HCT116 (cell line): Measurements from ENCODE around the gene ANKRD13D. TPM values are rescaled to one million over a fixed set of nuclear protein-coding genes. Genes with fewer than 3 reads are reported as not detected.
A peak's percentile ranks its signal among the peaks of the same experiment; 100 is the strongest.

Experiments
- ATAC-seq: fragments of 200-7000 bp; cut with Tn5 transposase; 2 replicates; pipeline ENCODE4 v1.9.1; 2020; ENCODE audit warnings: mild to moderate bottlenecking, moderate library complexity
- BruUV-seq: library from RNA; stranded (reverse); fragments of 400-500 nt; replicated peaks from 2 replicates; lab custom pipeline; 2021; lab: Mats Ljungman, UMichigan
- CTCF ChIA-PET: fragments of 300-600 bp; sonication (Branson Sonifier 250); formaldehyde crosslinking; loops from one replicate; lab custom pipeline; 2021; ENCODE audit warnings: antibody characterized with exemption; lab: Charles Lee
- POLR2A ChIA-PET: fragments of 300-600, 350-600 bp; sonication (Branson Sonifier 250); formaldehyde crosslinking; loops from one replicate; lab custom pipeline; 2021; ENCODE audit warnings: antibody characterized with exemption; lab: Charles Lee
- RAD21 ChIA-PET, 2 experiments: fragments of 300-600 bp; sonication (Branson Sonifier 250); formaldehyde crosslinking; loops; one replicate each; lab custom pipeline; 2023; ENCODE audit warnings: low total read pairs in 2 of 2; ENCODE audit not compliant: uncharacterized antibody in 2 of 2, unreplicated experiment in 2 of 2, low non-redundant PET in 1 of 2; lab: Charles Lee
- DNase-seq: peaks from one replicate; pipeline ENCODE4 v3.0.0-alpha.2; 2010; ENCODE audit warnings: low read depth, low spot score
- H2AFZ ChIP-seq: fragments of 200-600 bp; shearing (Covaris generic), sonication (generic); 2 replicates; pipeline ENCODE4 v1.6.1; 2017; ENCODE audit warnings: low read depth, mixed run types, mixed read lengths, antibody characterized with exemption, low read length; ENCODE audit not compliant: poor library complexity, severe bottlenecking
- H3K27ac ChIP-seq: 2 replicates; pipeline ENCODE4 v1.5.1; 2012; ENCODE audit warnings: low read depth, low read length
- H3K27me3 ChIP-seq: fragments of 200-600 bp; sonication (generic); 2 replicates; pipeline ENCODE4 v1.6.1; 2016; ENCODE audit warnings: mixed run types, low read length, mixed read lengths; ENCODE audit not compliant: insufficient read depth
- H3K36me3 ChIP-seq, 2 experiments: fragments of 200-500 bp in 1 of 2; fragments of 200-600 bp in 1 of 2; sonication (Bioruptor generic) in 1 of 2; sonication (generic) in 1 of 2; 2 replicates each; pipeline versions ENCODE4 v1.5.1 to v1.6.1; 2014 to 2016; ENCODE audit warnings: low read length in 2 of 2, inconsistent platforms in 1 of 2, mixed read lengths in 1 of 2, mixed run types in 1 of 2; ENCODE audit not compliant: insufficient read depth in 2 of 2, control insufficient read depth in 1 of 2
- H3K4me1 ChIP-seq, 2 experiments: fragments of 200-600 bp in 1 of 2; sonication (generic) in 1 of 2; 2 replicates each; pipeline versions ENCODE4 v1.5.1 to v1.6.1; 2012 to 2017; ENCODE audit warnings: low read length in 2 of 2, inconsistent platforms in 1 of 2, mild to moderate bottlenecking in 1 of 2, mixed read lengths in 1 of 2, mixed run types in 1 of 2, moderate library complexity in 1 of 2; ENCODE audit not compliant: insufficient read depth in 2 of 2, control insufficient read depth in 1 of 2
- H3K4me2 ChIP-seq: fragments of 200-600 bp; sonication (generic); 2 replicates; pipeline ENCODE4 v1.6.1; 2017; ENCODE audit warnings: mixed run types, low read length, mixed read lengths
- H3K4me3 ChIP-seq, 2 experiments: fragments of 200-600 bp in 1 of 2; sonication (generic) in 1 of 2; replicated peaks in 1 of 2; 2 replicates each; pipeline ENCODE4 v1.5.1; 2011 to 2016; ENCODE audit warnings: low read length in 2 of 2, control low read depth in 1 of 2, low read depth in 1 of 2, mild to moderate bottlenecking in 1 of 2, mixed read lengths in 1 of 2, mixed run types in 1 of 2
- H3K79me2 ChIP-seq: fragments of 200-600 bp; sonication (generic); 2 replicates; pipeline ENCODE4 v1.6.1; 2017; ENCODE audit warnings: mild to moderate bottlenecking, mixed run types, low read length, moderate library complexity, mixed read lengths; ENCODE audit not compliant: insufficient read depth
- H3K9ac ChIP-seq: fragments of 200-600 bp; sonication (generic); 2 replicates; pipeline ENCODE4 v1.6.1; 2016; ENCODE audit warnings: low read length, mixed read lengths
- H3K9me2 ChIP-seq: fragments of 200-600 bp; sonication (generic), shearing (Covaris generic); 2 replicates; pipeline ENCODE4 v1.6.1; 2017; ENCODE audit warnings: mixed run types, mild to moderate bottlenecking, moderate library complexity; ENCODE audit not compliant: insufficient read depth
- H3K9me3 ChIP-seq, 2 experiments: fragments of 200-500 bp in 1 of 2; fragments of 200-600 bp in 1 of 2; sonication (Bioruptor generic) in 1 of 2; sonication (generic) in 1 of 2; 2 replicates each; pipeline ENCODE4 v1.6.1; 2014 to 2017; ENCODE audit warnings: low read length in 2 of 2, mixed read lengths in 2 of 2, inconsistent platforms in 1 of 2, low read depth in 1 of 2, mild to moderate bottlenecking in 1 of 2, mixed run types in 1 of 2, moderate library complexity in 1 of 2; ENCODE audit not compliant: control insufficient read depth in 1 of 2, insufficient read depth in 1 of 2
- H4K20me1 ChIP-seq: fragments of 200-600 bp; sonication (generic), shearing (Covaris generic); 2 replicates; pipeline ENCODE4 v1.6.1; 2017; ENCODE audit warnings: mixed run types, mild to moderate bottlenecking, moderate library complexity; ENCODE audit not compliant: insufficient read depth
- FOSL1 ChIP-seq: IDR thresholded peaks from 2 replicates; pipeline ENCODE4 v1.6.1; 2012; ENCODE audit warnings: low read depth
- POLR2A ChIP-seq: IDR thresholded peaks from 2 replicates; pipeline ENCODE4 v1.7.0; 2011; ENCODE audit warnings: borderline replicate concordance; ENCODE audit not compliant: insufficient read depth, insufficient read length; ENCODE audit errors: extremely low read depth
- SIN3A ChIP-seq: IDR thresholded peaks from 2 replicates; pipeline ENCODE4 v1.6.1; 2012; ENCODE audit warnings: low read depth
- SP1 ChIP-seq: IDR thresholded peaks from 2 replicates; pipeline ENCODE4 v1.6.1; 2012; ENCODE audit warnings: low read depth
- TCF7L2 ChIP-seq: IDR thresholded peaks from 2 replicates; pipeline ENCODE4 v1.7.0; 2011; ENCODE audit warnings: borderline replicate concordance, inconsistent platforms; ENCODE audit not compliant: insufficient read depth, insufficient read length; ENCODE audit errors: extremely low read depth
- YY1 ChIP-seq: IDR thresholded peaks from 2 replicates; pipeline ENCODE4 v1.6.1; 2011; ENCODE audit warnings: low read length, low read depth, moderate library complexity, mild to moderate bottlenecking; ENCODE audit not compliant: insufficient replicate concordance; ENCODE audit errors: extremely low read depth
- intact Hi-C: fragments of 100-400 bp; cut with micrococcal nuclease; formaldehyde crosslinking; loops from 2 replicates; pipeline ENCODE4 v1.10.0; 2022
- total RNA-seq: library from RNA; stranded (reverse); gene quantifications from one replicate; pipeline ENCODE4 v1.2.1, GENCODE V29; 2021; ENCODE audit not compliant: unreplicated experiment
- TF ChIP-seq, protein P1 (sequence below): IDR thresholded peaks from 2 replicates; pipeline ENCODE4 v1.6.1; 2012; ENCODE audit warnings: low read depth
- TF ChIP-seq, protein P2 (sequence below): IDR thresholded peaks from 2 replicates; pipeline ENCODE4 v1.6.1; 2012
- TF ChIP-seq, protein P3 (sequence below), 3 experiments: fragments of 200-600 bp in 1 of 3; sonication (generic) in 1 of 3; IDR thresholded peaks in 2 of 3; conservative IDR thresholded peaks in 1 of 3; 2 replicates each; pipeline ENCODE4 v1.5.1; 2012 to 2017; ENCODE audit warnings: low read depth in 2 of 3, low read length in 2 of 3, antibody characterized with exemption in 1 of 3, borderline replicate concordance in 1 of 3, control low read depth in 1 of 3, mild to moderate bottlenecking in 1 of 3, mixed read lengths in 1 of 3, mixed run types in 1 of 3, moderate library complexity in 1 of 3; ENCODE audit not compliant: insufficient read depth in 1 of 3

The ANKRD13D gene
- total RNA-seq, 1 experiment from 2014 or later, result 61.1 TPM

DNA sequence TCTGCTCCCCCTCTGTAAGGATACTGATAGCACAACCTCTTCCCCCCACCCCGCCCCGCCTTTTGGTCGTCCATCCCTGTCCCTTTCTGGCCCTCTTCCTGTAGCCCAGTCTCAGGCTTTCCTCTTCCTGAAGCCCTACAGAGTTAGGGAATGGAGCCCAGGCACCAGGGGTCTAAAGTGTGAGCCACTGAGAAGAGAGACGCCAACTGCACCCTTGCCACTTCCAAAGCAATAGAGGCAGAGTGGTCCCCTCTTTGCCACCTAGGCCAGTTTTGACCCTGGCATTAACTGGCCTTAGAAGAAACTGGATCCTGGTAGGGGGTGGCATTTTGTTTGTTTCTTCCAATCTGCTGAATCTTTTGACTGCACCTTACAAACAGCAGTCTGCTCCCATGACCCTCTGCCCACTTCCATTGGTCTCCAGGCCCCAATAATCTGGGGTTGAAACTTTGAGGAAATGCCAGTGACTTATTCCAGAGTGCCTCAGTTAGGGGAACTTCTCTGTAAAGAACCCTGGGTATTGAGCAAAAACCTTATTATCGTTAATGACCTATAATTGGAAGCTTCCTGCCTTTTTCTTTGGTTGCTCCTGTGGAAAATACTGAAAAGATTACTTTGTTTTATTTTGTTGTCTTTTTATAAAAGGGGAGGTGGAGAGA, 32.5 kb upstream of the ANKRD13D start (continued):
- TF ChIP-seq, protein P1, sequence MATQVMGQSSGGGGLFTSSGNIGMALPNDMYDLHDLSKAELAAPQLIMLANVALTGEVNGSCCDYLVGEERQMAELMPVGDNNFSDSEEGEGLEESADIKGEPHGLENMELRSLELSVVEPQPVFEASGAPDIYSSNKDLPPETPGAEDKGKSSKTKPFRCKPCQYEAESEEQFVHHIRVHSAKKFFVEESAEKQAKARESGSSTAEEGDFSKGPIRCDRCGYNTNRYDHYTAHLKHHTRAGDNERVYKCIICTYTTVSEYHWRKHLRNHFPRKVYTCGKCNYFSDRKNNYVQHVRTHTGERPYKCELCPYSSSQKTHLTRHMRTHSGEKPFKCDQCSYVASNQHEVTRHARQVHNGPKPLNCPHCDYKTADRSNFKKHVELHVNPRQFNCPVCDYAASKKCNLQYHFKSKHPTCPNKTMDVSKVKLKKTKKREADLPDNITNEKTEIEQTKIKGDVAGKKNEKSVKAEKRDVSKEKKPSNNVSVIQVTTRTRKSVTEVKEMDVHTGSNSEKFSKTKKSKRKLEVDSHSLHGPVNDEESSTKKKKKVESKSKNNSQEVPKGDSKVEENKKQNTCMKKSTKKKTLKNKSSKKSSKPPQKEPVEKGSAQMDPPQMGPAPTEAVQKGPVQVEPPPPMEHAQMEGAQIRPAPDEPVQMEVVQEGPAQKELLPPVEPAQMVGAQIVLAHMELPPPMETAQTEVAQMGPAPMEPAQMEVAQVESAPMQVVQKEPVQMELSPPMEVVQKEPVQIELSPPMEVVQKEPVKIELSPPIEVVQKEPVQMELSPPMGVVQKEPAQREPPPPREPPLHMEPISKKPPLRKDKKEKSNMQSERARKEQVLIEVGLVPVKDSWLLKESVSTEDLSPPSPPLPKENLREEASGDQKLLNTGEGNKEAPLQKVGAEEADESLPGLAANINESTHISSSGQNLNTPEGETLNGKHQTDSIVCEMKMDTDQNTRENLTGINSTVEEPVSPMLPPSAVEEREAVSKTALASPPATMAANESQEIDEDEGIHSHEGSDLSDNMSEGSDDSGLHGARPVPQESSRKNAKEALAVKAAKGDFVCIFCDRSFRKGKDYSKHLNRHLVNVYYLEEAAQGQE, result no peak
- TF ChIP-seq POLR2A, result no peak

DNA sequence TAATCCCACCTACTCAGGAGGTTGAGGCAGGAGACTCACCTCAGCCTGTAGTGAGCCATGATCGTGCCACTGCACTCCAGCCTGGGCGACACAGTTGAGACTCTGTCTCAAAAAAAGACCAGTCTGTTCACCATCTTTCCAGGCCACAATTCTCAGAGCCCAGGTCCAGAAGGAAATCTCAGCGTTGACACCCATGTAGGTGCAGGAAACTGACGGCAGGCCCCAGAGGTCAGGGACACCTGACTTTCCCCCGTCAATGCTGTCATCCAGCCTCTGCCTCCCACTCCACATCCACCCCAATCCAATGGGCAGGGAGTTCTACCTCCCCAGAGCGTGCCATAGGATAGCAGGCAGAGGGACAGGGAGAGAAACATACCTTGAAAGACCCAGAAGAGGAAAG, 28.7 kb upstream of the ANKRD13D start:
- H4K20me1 ChIP-seq, result no peaks in the 10 kb centered on the region
- intact Hi-C loops, result no loop called here
- DNase-seq (no peak), ATAC-seq (no peak)
- ChIA-PET POLR2A (no interaction called here), CTCF (no interaction called here), RAD21 (no interaction called here)
- no peaks in the 10 kb centered on the region for H3K27me3 ChIP-seq
- no peak overlapping the region for H3K4me3 ChIP-seq
- peaks cover 6 to 29% of the 10 kb centered on the region in 2 experiments; a peak in 3 of 4 replicates for H3K4me1 ChIP-seq
- H3K36me3 ChIP-seq, result peaks cover 3 to 4% of the 10 kb centered on the region in 2 experiments; a peak in 2 of 4 replicates
- no peaks in the 10 kb centered on the region for H3K9me3 ChIP-seq
- H2AFZ ChIP-seq, result no peak overlapping the region
- BruUV-seq, result no TSS peak
- H3K4me2 ChIP-seq, result 0 out of 2 replicates have a peak overlapping the region, but pooled peaks have one; percentile 90
- no peaks in the 10 kb centered on the region for H3K79me2 ChIP-seq
- no peaks in the 10 kb centered on the region for H3K9me2 ChIP-seq
- no peak overlapping the region for H3K9ac ChIP-seq
- no peak overlapping the region for H3K27ac ChIP-seq
- TF ChIP-seq YY1, result no peak
- TF ChIP-seq, protein P2, sequence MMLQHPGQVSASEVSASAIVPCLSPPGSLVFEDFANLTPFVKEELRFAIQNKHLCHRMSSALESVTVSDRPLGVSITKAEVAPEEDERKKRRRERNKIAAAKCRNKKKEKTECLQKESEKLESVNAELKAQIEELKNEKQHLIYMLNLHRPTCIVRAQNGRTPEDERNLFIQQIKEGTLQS, result no peak
- no peak for TF ChIP-seq FOSL1
- no peak for TF ChIP-seq TCF7L2
- TF ChIP-seq, protein P3, sequence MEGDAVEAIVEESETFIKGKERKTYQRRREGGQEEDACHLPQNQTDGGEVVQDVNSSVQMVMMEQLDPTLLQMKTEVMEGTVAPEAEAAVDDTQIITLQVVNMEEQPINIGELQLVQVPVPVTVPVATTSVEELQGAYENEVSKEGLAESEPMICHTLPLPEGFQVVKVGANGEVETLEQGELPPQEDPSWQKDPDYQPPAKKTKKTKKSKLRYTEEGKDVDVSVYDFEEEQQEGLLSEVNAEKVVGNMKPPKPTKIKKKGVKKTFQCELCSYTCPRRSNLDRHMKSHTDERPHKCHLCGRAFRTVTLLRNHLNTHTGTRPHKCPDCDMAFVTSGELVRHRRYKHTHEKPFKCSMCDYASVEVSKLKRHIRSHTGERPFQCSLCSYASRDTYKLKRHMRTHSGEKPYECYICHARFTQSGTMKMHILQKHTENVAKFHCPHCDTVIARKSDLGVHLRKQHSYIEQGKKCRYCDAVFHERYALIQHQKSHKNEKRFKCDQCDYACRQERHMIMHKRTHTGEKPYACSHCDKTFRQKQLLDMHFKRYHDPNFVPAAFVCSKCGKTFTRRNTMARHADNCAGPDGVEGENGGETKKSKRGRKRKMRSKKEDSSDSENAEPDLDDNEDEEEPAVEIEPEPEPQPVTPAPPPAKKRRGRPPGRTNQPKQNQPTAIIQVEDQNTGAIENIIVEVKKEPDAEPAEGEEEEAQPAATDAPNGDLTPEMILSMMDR (IDR thresholded peaks at IDR 0.05 in 2 of 3, conservative IDR thresholded peaks at IDR 0.05 in 1 of 3; ENCODE audit: borderline replicate concordance in 1 of 3, insufficient read depth in 1 of 3, low read depth in 2 of 3, low read length in 2 of 3), result no peak
- TF ChIP-seq SIN3A, result no peak
- no peak for TF ChIP-seq SP1
